ENCODE results near the gene CA5A.
"Not testable (repeated sequence)": the region's sequence is repeated elsewhere in the genome, so short reads cannot be mapped to it uniquely, and the experiment has no call there.

CA5A gene

GRCh38 chr16:87936375-87937230, at the start of gene CA5A:
TSS of gene CA5A (minus strand) at chr16:87936529. CDS start at chr16:87936450, 79 bp downstream.
- no peak for DNase-seq (ENCODE audit: low read depth)

- DNase-seq (ENCODE audit: low read depth), result not testable (repeated sequence)
Observed at GRCh38 chr16:87985493-87985892, 49.2 kb upstream of the CA5A start.

- no peak for DNase-seq (ENCODE audit: low read depth)
Observed at GRCh38 chr16:87984632-87985267, 48.4 kb upstream of the CA5A start.

GRCh38 chr16:87984180-87984579, 47.9 kb upstream of the CA5A start:
- not testable (repeated sequence) for DNase-seq (ENCODE audit: low read depth)

GRCh38 chr16:87983737-87984097, 47.4 kb upstream of the CA5A start:
- DNase-seq (ENCODE audit: low read depth), result not testable (repeated sequence)

- DNase-seq (ENCODE audit: low read depth), result not testable (repeated sequence)
Observed at GRCh38 chr16:87983072-87983736, 46.9 kb upstream of the CA5A start.

- no peak for DNase-seq (ENCODE audit: low read depth)
Observed at GRCh38 chr16:87982581-87983041, 46.3 kb upstream of the CA5A start.

- DNase-seq (ENCODE audit: low read depth), result not testable (repeated sequence)
Observed at GRCh38 chr16:87981376-87981775, 45.0 kb upstream of the CA5A start.

- not testable (repeated sequence) for DNase-seq (ENCODE audit: low read depth)
Observed at GRCh38 chr16:87979911-87980630, 43.7 kb upstream of the CA5A start.

GRCh38 chr16:87979352-87979751, 43.0 kb upstream of the CA5A start:
- no peak for DNase-seq (ENCODE audit: low read depth)

GRCh38 chr16:87978127-87978526, 41.8 kb upstream of the CA5A start:
- DNase-seq (ENCODE audit: low read depth), result no peak

GRCh38 chr16:87976665-87977064, 40.3 kb upstream of the CA5A start:
- no peak for DNase-seq (ENCODE audit: low read depth)

GRCh38 chr16:87974178-87974577, 37.8 kb upstream of the CA5A start:
- DNase-seq (ENCODE audit: low read depth), result no peak

- no peak for DNase-seq (ENCODE audit: low read depth)
Observed at GRCh38 chr16:87973717-87974116, 37.4 kb upstream of the CA5A start.

GRCh38 chr16:87971933-87972332, 35.6 kb upstream of the CA5A start:
- DNase-seq (ENCODE audit: low read depth), result no peak

GRCh38 chr16:87970186-87970585, 33.9 kb upstream of the CA5A start:
- no peak for DNase-seq (ENCODE audit: low read depth)

GRCh38 chr16:87968541-87968940, 32.2 kb upstream of the CA5A start:
- DNase-seq (ENCODE audit: low read depth), result no peak

GRCh38 chr16:87966685-87967185, 30.4 kb upstream of the CA5A start:
- no peak for DNase-seq (ENCODE audit: low read depth)

GRCh38 chr16:87966064-87966645, 29.8 kb upstream of the CA5A start:
- DNase-seq (ENCODE audit: low read depth), result no peak

GRCh38 chr16:87965417-87965816, 29.1 kb upstream of the CA5A start:
- DNase-seq (ENCODE audit: low read depth), result no peak

GRCh38 chr16:87964049-87964659, 27.8 kb upstream of the CA5A start:
- no peak for DNase-seq (ENCODE audit: low read depth)

Data from T-helper 22 cell (primary cell).